SH-SY5Y (cell line): Measurements from ENCODE around the gene OTOGL.

ENCODE experiments used
- GATA2 ChIP-seq: IDR thresholded peaks from 2 replicates; pipeline ENCODE4 v1.6.1; 2011; ENCODE audit warnings: mild to moderate bottlenecking, low read depth, low read length
- GATA3 ChIP-seq: IDR thresholded peaks from 2 replicates; pipeline ENCODE4 v1.6.1; 2011; ENCODE audit warnings: low read depth, mild to moderate bottlenecking, low read length, moderate library complexity

- TF ChIP-seq GATA2 (no peak), GATA3 (no peak)
These were observed 220.9 kb downstream of the OTOGL start for GRCh38 chr12:80320121-80320678.
